Pancreas (tissue), 10 donors: ENCODE results near the gene PYHIN1. TPM values are rescaled to one million over a fixed set of nuclear protein-coding genes. Genes with fewer than 3 reads are reported as not detected.

ENCODE experiments used
- ATAC-seq, 4 donors: fragments of 200-7000 bp; cut with Tn5 transposase; one replicate each; pipeline versions ENCODE4 v1.8.0 to v1.9.1; 2020; ENCODE audit warnings: mild to moderate bottlenecking in 4 of 4, moderate library complexity in 4 of 4
- DNase-seq, 6 donors: peaks; one replicate each; pipeline ENCODE4 v3.0.0-alpha.2; 2020
- FAIRE-seq: peaks from 2 replicates; lab custom pipeline; 2012; peaks lifted over from hg19 to GRCh38; lab: Jason Lieb, UNC
- H3K27ac ChIP-seq, 4 donors: fragments of 200-600 bp; sonication (generic); 1 replicate in 3 of 4; 2 replicates in 1 of 4; pipeline versions ENCODE4 v1.5.0 to v1.8.0; 2020
- H3K27me3 ChIP-seq, 4 donors: fragments of 200-600 bp; one replicate each; pipeline ENCODE4 v1.8.0; 2021
- H3K36me3 ChIP-seq, 3 donors: fragments of 200-600 bp; sonication (generic) in 1 of 3; one replicate each; pipeline versions ENCODE4 v1.5.0 to v1.8.0; 2020 to 2021
- H3K4me1 ChIP-seq, 3 donors: fragments of 200-600 bp; one replicate each; pipeline ENCODE4 v1.8.0; 2021
- H3K4me3 ChIP-seq, 4 donors: fragments of 200-600 bp; sonication (generic) in 2 of 4; one replicate each; pipeline versions ENCODE4 v1.5.0 to v1.8.0; 2020 to 2021
- H3K9me3 ChIP-seq, 4 donors: fragments of 200-600 bp; one replicate each; pipeline ENCODE4 v1.8.0; 2021
- CTCF ChIP-seq, 4 donors: fragments of 200-600 bp; sonication (generic) in 3 of 4; IDR thresholded peaks; one replicate each; pipeline versions ENCODE4 v1.5.0 to v1.8.0; 2021; ENCODE audit warnings: antibody characterized with exemption in 4 of 4
- whole genome bisulfite sequencing, 2 donors: extraction: QIAGEN DNeasy Blood & Tissue Kit; methylation state at CpG; one replicate each; pipeline ENCODE4 v1.1.7; 2013; 5-methylcytosine and 5-hydroxymethylcytosine counted together
- intact Hi-C, 3 donors: fragments of 100-400 bp; cut with DNase I; formaldehyde crosslinking; loops; one replicate each; pipeline versions ENCODE4 v1.11.1 to v1.14.2; 2022
- polyA plus RNA-seq, 2 donors: library from polyadenylated mRNA; stranded (reverse); fragments of 200-250 nt; gene quantifications; one replicate each; pipeline ENCODE4 v1.2.3, GENCODE V29; 2013
- total RNA-seq, 6 donors: library from RNA; stranded (reverse); fragmentation: NEBNext Ultra II Directional in 4 of 6; extraction: Animal tissue kit (Norgen Biotek cat#: 25700) in 4 of 6; gene quantifications; one replicate each; pipeline versions ENCODE4 v1.2.1 to v1.2.4, GENCODE V29; 2021 to 2023
- donor health status: healthy with polysubstance abuse.
- donor health status: DM: no; HTN: no; CAD: no; lungs with moderate emphysema.
- donor health status: DM: no; HTN: no; CAD: no.
- donor health status: control.
- donor health status: control.
- donor health status: Bipolar disorder and iron deficiency.
- donor health status: DM: yes; HTN: yes; CAD: no.
- donor health status: DM: no; HTN: no; CAD: no.
- donor health status: DM: no; HTN: no; CAD: no.
- donor health status: DM: yes; HTN: yes; CAD: no.

Gene PYHIN1
- total RNA-seq (under 1 TPM in 4 of 6 donors, not detected in 2; 0.18 to 0.47 (median 0.26) TPM), polyA plus RNA-seq (under 1 TPM in 1 of 2 donors, not detected in 1; 0.12 TPM)

- no peak for DNase-seq
- Histone ChIP-seq H3K27ac (no peak within 1 kb of the TSS), H3K4me3 (no peak within 1 kb of the TSS), H3K4me1 (no peaks in the 10 kb centered on the region), H3K36me3 (no peaks in the 10 kb centered on the region), H3K27me3 (peaks cover 0 to 3% (median 0%) of the 10 kb centered on the region in 4 donors), H3K9me3 (no peaks in the 10 kb centered on the region)
- intact Hi-C loops, result no loop called here
- TF ChIP-seq CTCF (IDR thresholded peaks at IDR 0.05), result no peak
- WGBS, 2 donors, result 39 to 62% methylated on average over 3 of the region's 3 CpGs
- ATAC-seq, result peak in 2 of 4 donors; percentile 34 to 52
- no peak for FAIRE-seq
Observed at GRCh38 chr1:158931055-158931737, at the start of gene PYHIN1. Gene PYHIN1 (plus strand): TSS chr1:158931552. CDS start chr1:158936911, 5,359 bp downstream.

DNA sequence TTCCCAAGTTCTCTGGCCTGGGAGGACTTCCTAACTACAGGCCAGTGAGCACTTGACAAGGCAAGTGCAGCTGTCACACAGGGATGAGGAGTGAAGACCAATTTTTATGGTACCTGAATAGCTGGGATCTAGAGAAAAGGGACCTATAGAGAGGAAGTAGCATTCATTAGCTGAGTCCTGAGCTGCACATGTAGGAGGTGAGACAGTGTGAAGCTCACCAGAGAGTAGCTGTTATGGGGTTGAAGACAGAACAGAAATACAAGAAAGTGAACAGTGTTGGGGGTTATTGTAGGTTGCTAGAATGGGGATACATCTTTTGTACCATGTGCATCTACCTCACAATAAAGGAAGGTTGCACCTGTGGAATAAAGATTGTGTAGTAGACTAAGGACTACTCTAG lies 37.7 kb upstream of the PYHIN1 start:
- Histone ChIP-seq H3K36me3 (no peaks in the 10 kb centered on the region), H3K4me3 (no peak overlapping the region), H3K4me1 (no peaks in the 10 kb centered on the region), H3K27me3 (no peaks in the 10 kb centered on the region), H3K27ac (no peak overlapping the region), H3K9me3 (no peaks in the 10 kb centered on the region)
- intact Hi-C loops, result no loop called here
- ATAC-seq, result no peak
- no peak for TF ChIP-seq CTCF (IDR thresholded peaks at IDR 0.05)
- DNase-seq, result no peak
- FAIRE-seq, result no peak

- intact Hi-C loops, result no loop called here
- Histone ChIP-seq H3K27ac (no peak overlapping the region), H3K9me3 (no peaks in the 10 kb centered on the region), H3K27me3 (no peaks in the 10 kb centered on the region), H3K36me3 (no peaks in the 10 kb centered on the region), H3K4me1 (no peaks in the 10 kb centered on the region), H3K4me3 (no peak overlapping the region)
- no peak for TF ChIP-seq CTCF (IDR thresholded peaks at IDR 0.05)
- FAIRE-seq (no peak), ATAC-seq (no peak), DNase-seq (no peak)
- WGBS, 2 donors, result no CpG with 5 or more reads among the region's 2 CpGs
Observed at GRCh38 chr1:158898722-158899121, 32.6 kb upstream of the PYHIN1 start.

GRCh38 chr1:158901623-158902022 lies 29.7 kb upstream of the PYHIN1 start:
- intact Hi-C loops, result no loop called here
- no peak for FAIRE-seq

More at GRCh38 chr1:158901623-158902022, 29.7 kb upstream of the PYHIN1 start:
- ATAC-seq (no peak), DNase-seq (no peak)
- no peak overlapping the region for H3K27ac ChIP-seq
- no peak for TF ChIP-seq CTCF (IDR thresholded peaks at IDR 0.05)
- no peaks in the 10 kb centered on the region for H3K9me3 ChIP-seq
- WGBS, 2 donors, result 55 to 67% methylated on average over 3 of the region's 3 CpGs
- H3K27me3 ChIP-seq, result no peaks in the 10 kb centered on the region
- no peaks in the 10 kb centered on the region for H3K4me1 ChIP-seq
- no peak overlapping the region for H3K4me3 ChIP-seq
- H3K36me3 ChIP-seq, result no peaks in the 10 kb centered on the region
